ENCODE data around the gene TYRO3.

The TYRO3 gene

GRCh38 chr15:41605566-41605965, 46.6 kb downstream of the TYRO3 start:
- DNase-seq (ENCODE audit: low read depth): no peak

GRCh38 chr15:41606997-41607396, 48.0 kb downstream of the TYRO3 start:
- peak; percentile 88 for DNase-seq (ENCODE audit: low read depth)

- no peak for DNase-seq (ENCODE audit: low read depth)
These were observed 50.1 kb downstream of the TYRO3 start for GRCh38 chr15:41609123-41609522.

- no peak for DNase-seq (ENCODE audit: low read depth)
These were observed 51.0 kb downstream of the TYRO3 start for GRCh38 chr15:41610048-41610447.

GRCh38 chr15:41620536-41621199, 61.7 kb downstream of the TYRO3 start:
- DNase-seq (ENCODE audit: low read depth): no peak

GRCh38 chr15:41621200-41622193, 62.5 kb downstream of the TYRO3 start:
- DNase-seq (ENCODE audit: low read depth): peak; percentile 89

GRCh38 chr15:41622901-41623300, 63.9 kb downstream of the TYRO3 start:
- no peak for DNase-seq (ENCODE audit: low read depth)

- DNase-seq (ENCODE audit: low read depth): no peak
These were observed 68.2 kb downstream of the TYRO3 start for GRCh38 chr15:41627203-41627602.

GRCh38 chr15:41629463-41629862, 70.5 kb downstream of the TYRO3 start:
- DNase-seq (ENCODE audit: low read depth): no peak

- no peak for DNase-seq (ENCODE audit: low read depth)
These were observed 70.9 kb downstream of the TYRO3 start for GRCh38 chr15:41629883-41630282.

- DNase-seq (ENCODE audit: low read depth): no peak
These were observed 71.7 kb downstream of the TYRO3 start for GRCh38 chr15:41630616-41631217.

- no peak for DNase-seq (ENCODE audit: low read depth)
These were observed 73.0 kb downstream of the TYRO3 start for GRCh38 chr15:41631880-41632470.
